Ovary (tissue), 9 donors: ENCODE data around the gene ESYT2. TPM values are rescaled to one million over a fixed set of nuclear protein-coding genes. Genes with fewer than 3 reads are reported as not detected.

ENCODE experiments used
- DNase-seq, 5 donors: peaks; one replicate each; pipeline ENCODE4 v3.0.0-alpha.2; 2019 to 2020
- H3K27ac ChIP-seq, 2 donors: fragments of 200-600 bp; one replicate each; pipeline versions ENCODE4 v1.5.1 to v1.8.0; 2019 to 2022
- H3K27me3 ChIP-seq: fragments of 200-600 bp; one replicate; pipeline ENCODE4 v1.8.0; 2022
- H3K36me3 ChIP-seq: fragments of 200-600 bp; sonication (generic); one replicate; pipeline ENCODE4 v1.5.1; 2019
- H3K4me1 ChIP-seq: one replicate; pipeline ENCODE4 v1.8.1; 2013; ENCODE audit warnings: mild to moderate bottlenecking, moderate library complexity; ENCODE audit not compliant: insufficient read depth
- H3K4me3 ChIP-seq: fragments of 200-600 bp; sonication (generic); one replicate; pipeline ENCODE4 v1.5.1; 2017
- H3K9me3 ChIP-seq, 2 donors: fragments of 200-600 bp in 1 of 2; sonication (generic) in 1 of 2; one replicate each; pipeline versions ENCODE4 v1.5.1 to v1.8.1; 2013 to 2019; ENCODE audit warnings: mild to moderate bottlenecking in 1 of 2, moderate library complexity in 1 of 2
- EP300 ChIP-seq: sonication (generic); formaldehyde crosslinking; IDR thresholded peaks from one replicate; pipeline ENCODE4 v1.6.1; 2017; ENCODE audit warnings: antibody characterized with exemption
- POLR2A ChIP-seq: fragments of 450-650 bp; IDR thresholded peaks from one replicate; pipeline ENCODE4 v1.6.1; 2017; ENCODE audit warnings: antibody characterized with exemption, mild to moderate bottlenecking, moderate library complexity
- WGBS, 3 donors: extraction: QIAGEN DNeasy Blood & Tissue Kit in 1 of 3; methylation state at CpG; one replicate each; pipeline versions ENCODE4 v1.1.5 to v1.1.7; 2013 to 2017; 5-methylcytosine and 5-hydroxymethylcytosine counted together
- intact Hi-C, 4 donors: fragments of 100-400 bp; cut with DNase I; formaldehyde crosslinking; loops; one replicate each; pipeline versions ENCODE4 v1.11.0 to v1.15.1; 2022 to 2023
- polyA plus RNA-seq, 2 donors: library from polyadenylated mRNA; stranded (reverse); fragments of 200-250 nt in 1 of 2; fragments of 350-450 nt in 1 of 2; fragmentation: Illumina TruSeq in 1 of 2; extraction: RNeasy Lipid Tissue Mini Kit (QIAGEN cat#74804) in 1 of 2; gene quantifications; one replicate each; pipeline ENCODE4 v1.2.3, GENCODE V29; 2013 to 2014
- total RNA-seq, 7 donors: library from RNA; depleted of rRNA in 2 of 7; stranded (reverse); fragments of >200 nt in 2 of 7; fragmentation: NEBNext Ultra II Directional in 3 of 7; extraction: Animal tissue kit (Norgen Biotek cat#: 25700) in 3 of 7; gene quantifications; one replicate each; pipeline versions ENCODE4 v1.1.0 to v1.2.4, GENCODE V29; 2016 to 2023
- TF ChIP-seq, protein P1 (sequence below), 3 donors: fragments of 450-650 bp in 2 of 3; fragments of 200-600 bp in 1 of 3; IDR thresholded peaks; one replicate each; pipeline versions ENCODE4 v1.5.1 to v1.8.0; 2016 to 2022; ENCODE audit warnings: antibody characterized with exemption in 3 of 3, mild to moderate bottlenecking in 1 of 3
- donor health status: DM: no; HTN: no; CAD: no; lungs with moderate emphysema.
- donor health status: DM: no; HTN: no; CAD: no.
- donor health status: Bipolar disorder and iron deficiency.
- donor health status: DM: yes; HTN: yes; CAD: no.
- donor health status: DM: no; HTN: no; CAD: no.
- donor health status: DM: yes; HTN: yes; CAD: no.

ESYT2 gene
- total and polyA plus RNA-seq, 9 donors = 42.7 to 147 (median 91.6) TPM

DNA sequence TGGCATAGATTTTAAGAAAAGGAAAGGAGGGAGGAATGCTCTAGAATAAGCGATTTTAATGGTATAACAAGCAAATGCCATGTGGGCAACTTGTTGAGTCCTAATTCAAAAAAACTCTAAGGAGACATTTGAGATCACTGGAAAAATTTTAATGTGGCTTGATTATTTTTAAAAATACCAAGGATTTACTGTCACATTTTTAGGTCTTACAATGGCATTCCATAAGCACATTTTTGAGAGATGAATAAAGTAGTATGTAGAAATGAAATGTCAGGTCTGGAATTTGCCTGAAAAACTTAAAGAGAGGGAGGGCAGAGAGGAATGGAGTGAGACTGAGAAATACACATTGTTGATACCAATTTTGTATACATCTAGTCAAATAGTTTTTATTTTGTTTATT is 145.0 kb downstream of the ESYT2 start:
- DNase-seq = no peak
- no peaks in the 10 kb centered on the region for H3K27me3 ChIP-seq
- no peaks in the 10 kb centered on the region for H3K9me3 ChIP-seq
- H3K4me1 ChIP-seq = no peaks in the 10 kb centered on the region
- intact Hi-C loops = no loop called here
- H3K4me3 ChIP-seq = no peak overlapping the region
- no peak overlapping the region for H3K27ac ChIP-seq
- TF ChIP-seq EP300 (no peak), POLR2A (no peak)
- TF ChIP-seq, protein P1, sequence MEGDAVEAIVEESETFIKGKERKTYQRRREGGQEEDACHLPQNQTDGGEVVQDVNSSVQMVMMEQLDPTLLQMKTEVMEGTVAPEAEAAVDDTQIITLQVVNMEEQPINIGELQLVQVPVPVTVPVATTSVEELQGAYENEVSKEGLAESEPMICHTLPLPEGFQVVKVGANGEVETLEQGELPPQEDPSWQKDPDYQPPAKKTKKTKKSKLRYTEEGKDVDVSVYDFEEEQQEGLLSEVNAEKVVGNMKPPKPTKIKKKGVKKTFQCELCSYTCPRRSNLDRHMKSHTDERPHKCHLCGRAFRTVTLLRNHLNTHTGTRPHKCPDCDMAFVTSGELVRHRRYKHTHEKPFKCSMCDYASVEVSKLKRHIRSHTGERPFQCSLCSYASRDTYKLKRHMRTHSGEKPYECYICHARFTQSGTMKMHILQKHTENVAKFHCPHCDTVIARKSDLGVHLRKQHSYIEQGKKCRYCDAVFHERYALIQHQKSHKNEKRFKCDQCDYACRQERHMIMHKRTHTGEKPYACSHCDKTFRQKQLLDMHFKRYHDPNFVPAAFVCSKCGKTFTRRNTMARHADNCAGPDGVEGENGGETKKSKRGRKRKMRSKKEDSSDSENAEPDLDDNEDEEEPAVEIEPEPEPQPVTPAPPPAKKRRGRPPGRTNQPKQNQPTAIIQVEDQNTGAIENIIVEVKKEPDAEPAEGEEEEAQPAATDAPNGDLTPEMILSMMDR (IDR thresholded peaks at IDR 0.05) = no peak
- no peaks in the 10 kb centered on the region for H3K36me3 ChIP-seq
- WGBS, 3 donors = 91 to 94% (median 93%) methylated on average over 1 of the region's 1 CpG

GRCh38 chr7:158683541-158683940 is 145.8 kb downstream of the ESYT2 start:
- intact Hi-C loops = no loop called here
- 42 to 79% (median 51%) methylated on average over 2 of the region's 2 CpGs for WGBS, 3 donors
- no peaks in the 10 kb centered on the region for H3K36me3 ChIP-seq

DNA sequence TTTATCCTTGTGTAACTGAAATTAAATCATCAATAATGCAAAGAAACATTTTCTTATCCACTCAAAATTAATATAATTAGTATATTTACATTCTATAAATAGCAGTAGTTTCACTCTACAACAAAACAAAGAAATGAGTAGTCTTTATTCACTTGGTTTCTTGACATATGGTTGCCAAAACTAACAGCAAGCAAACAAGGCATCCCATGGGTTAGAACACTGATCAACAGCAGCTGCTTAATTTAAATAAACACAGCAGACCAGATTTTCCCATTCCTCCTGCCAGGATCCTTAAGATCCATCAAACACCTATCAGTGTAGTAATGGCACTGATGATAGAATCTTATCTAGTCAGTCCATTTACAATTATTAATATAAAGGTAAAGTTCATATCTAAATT is 146.9 kb downstream of the ESYT2 start:
- no peak for DNase-seq
- TF ChIP-seq, protein P1 (IDR thresholded peaks at IDR 0.05) = no peak
- TF ChIP-seq POLR2A = no peak
- no peak for TF ChIP-seq EP300
- Histone ChIP-seq H3K9me3 (no peaks in the 10 kb centered on the region), H3K27ac (no peak overlapping the region), H3K4me3 (no peak overlapping the region), H3K36me3 (no peaks in the 10 kb centered on the region), H3K4me1 (no peaks in the 10 kb centered on the region), H3K27me3 (no peaks in the 10 kb centered on the region)
- intact Hi-C loops = no loop called here

More at GRCh38 chr7:158683541-158683940, 145.8 kb downstream of the ESYT2 start:
- TF ChIP-seq EP300 (no peak), POLR2A (no peak)
- TF ChIP-seq, protein P1 (IDR thresholded peaks at IDR 0.05) = no peak
- H3K4me1 ChIP-seq = no peaks in the 10 kb centered on the region
- H3K9me3 ChIP-seq = no peaks in the 10 kb centered on the region
- no peak overlapping the region for H3K27ac ChIP-seq
- DNase-seq = no peak
- H3K27me3 ChIP-seq = no peaks in the 10 kb centered on the region
- no peak overlapping the region for H3K4me3 ChIP-seq

Other genes with a start within 250 kb of the ESYT2 start
- gene PTPRN2, start 241.7 kb downstream of the ESYT2 start, total RNA-seq = 10 to 100 TPM in 1 of 7 donors, 1 to 10 TPM in 6; 3.5 to 11.1 (median 5.9) TPM
- gene PTPRN2, start 241.7 kb downstream of the ESYT2 start, polyA plus RNA-seq = 1 to 10 TPM; 5.7 to 6.6 TPM
- gene NCAPG2, start 124.7 kb downstream of the ESYT2 start, total RNA-seq = 1 to 10 TPM; 4.2 to 9.3 (median 6.0) TPM
- 1 to 10 TPM; 3.2 to 4.8 TPM for gene NCAPG2, start 124.7 kb downstream of the ESYT2 start, polyA plus RNA-seq
- 10 to 100 TPM; 17.8 to 24.1 (median 22.9) TPM for gene DYNC2I1, start 27.0 kb upstream of the ESYT2 start, total RNA-seq
- 10 to 100 TPM; 13.4 to 15.5 TPM for gene DYNC2I1, start 27.0 kb upstream of the ESYT2 start, polyA plus RNA-seq